ENCODE results near the gene SLC2A1.

DNA sequence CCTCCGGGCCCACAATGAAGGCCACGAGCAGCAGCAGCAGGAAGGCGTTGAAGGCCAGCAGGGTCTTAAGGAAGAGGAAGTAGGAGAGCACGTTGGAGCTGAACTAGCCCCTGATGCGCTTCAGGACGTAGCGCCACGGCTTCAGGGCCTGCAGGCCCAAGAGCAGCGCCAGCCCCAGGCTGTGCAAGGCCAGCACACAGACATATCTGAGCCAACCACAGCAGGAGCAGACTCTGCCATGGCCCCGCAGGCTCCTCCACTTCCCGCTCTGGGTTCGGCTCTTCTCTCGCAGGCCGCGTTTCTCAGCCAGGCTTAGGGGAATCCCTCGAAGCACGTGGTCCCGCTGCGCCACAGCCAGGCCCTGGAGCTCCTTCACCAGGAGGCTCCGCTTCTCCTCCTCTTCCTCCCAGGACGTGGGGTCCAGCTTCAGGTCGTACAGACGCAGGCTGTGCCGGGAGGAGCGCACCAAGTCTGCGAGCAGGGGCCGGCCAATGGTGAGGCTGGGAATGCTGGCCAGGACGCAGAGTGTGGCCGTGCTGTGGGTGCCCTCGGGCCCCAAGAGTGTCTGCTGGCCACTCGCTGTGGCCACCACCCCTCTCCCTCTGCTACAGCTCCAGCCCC, 70.5 kb downstream of the SLC2A1 start:
- TF ChIP-seq ZNF24 (tag by site-specific recombination; IDR thresholded peaks at IDR 0.05) = no peak
- TF ChIP-seq, protein P1, sequence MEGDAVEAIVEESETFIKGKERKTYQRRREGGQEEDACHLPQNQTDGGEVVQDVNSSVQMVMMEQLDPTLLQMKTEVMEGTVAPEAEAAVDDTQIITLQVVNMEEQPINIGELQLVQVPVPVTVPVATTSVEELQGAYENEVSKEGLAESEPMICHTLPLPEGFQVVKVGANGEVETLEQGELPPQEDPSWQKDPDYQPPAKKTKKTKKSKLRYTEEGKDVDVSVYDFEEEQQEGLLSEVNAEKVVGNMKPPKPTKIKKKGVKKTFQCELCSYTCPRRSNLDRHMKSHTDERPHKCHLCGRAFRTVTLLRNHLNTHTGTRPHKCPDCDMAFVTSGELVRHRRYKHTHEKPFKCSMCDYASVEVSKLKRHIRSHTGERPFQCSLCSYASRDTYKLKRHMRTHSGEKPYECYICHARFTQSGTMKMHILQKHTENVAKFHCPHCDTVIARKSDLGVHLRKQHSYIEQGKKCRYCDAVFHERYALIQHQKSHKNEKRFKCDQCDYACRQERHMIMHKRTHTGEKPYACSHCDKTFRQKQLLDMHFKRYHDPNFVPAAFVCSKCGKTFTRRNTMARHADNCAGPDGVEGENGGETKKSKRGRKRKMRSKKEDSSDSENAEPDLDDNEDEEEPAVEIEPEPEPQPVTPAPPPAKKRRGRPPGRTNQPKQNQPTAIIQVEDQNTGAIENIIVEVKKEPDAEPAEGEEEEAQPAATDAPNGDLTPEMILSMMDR (tag by site-specific recombination; IDR thresholded peaks at IDR 0.05) = no peak
- no peak for TF ChIP-seq TCF7L2 (IDR thresholded peaks at IDR 0.05; ENCODE audit: borderline replicate concordance, low read depth, low read length)
- no peak for TF ChIP-seq ZFHX2 (tag by site-specific recombination; conservative IDR thresholded peaks at IDR 0.05)
- TF ChIP-seq ZBTB8A (tag by site-specific recombination; IDR thresholded peaks at IDR 0.05) = no peak
- no peak for TF ChIP-seq SCRT2 (tag by site-specific recombination; IDR thresholded peaks at IDR 0.05)
- no peak for TF ChIP-seq ZNF274 (IDR thresholded peaks at IDR 0.05; ENCODE audit: low read length)
- TF ChIP-seq ZNF274 (tag by site-specific recombination; IDR thresholded peaks at IDR 0.05; ENCODE audit: borderline replicate concordance) = no peak
